DND-41 (cell line): ENCODE data around the gene MGAT5.

Source experiments
- CTCF ChIP-seq: IDR thresholded peaks from 2 replicates; pipeline ENCODE4 v1.5.1; 2012; ENCODE audit warnings: borderline replicate concordance, low read length, moderate library complexity, mild to moderate bottlenecking; ENCODE audit not compliant: poor library complexity, severe bottlenecking; ENCODE audit errors: extremely low read depth
- EZH2 ChIP-seq: IDR thresholded peaks from 3 replicates; pipeline ENCODE4 v1.6.1; 2012; ENCODE audit warnings: borderline replicate concordance, low read depth, mild to moderate bottlenecking, moderate library complexity, low read length, inconsistent platforms; ENCODE audit not compliant: severe bottlenecking

- TF ChIP-seq EZH2 (no peak), CTCF (no peak)
These were observed 245.5 kb downstream of the MGAT5 start for GRCh38 chr2:134499307-134499926.
